HL-60/S4 treated with retinoic acid at 250 ng/mL for 4 days and 3 days (cell line): ENCODE measurements around the gene AGBL4.

Experiments
- in situ Hi-C: fragments of 300-500 bp; cut with MboI; formaldehyde crosslinking; loops from 2 replicates; pipeline ENCODE4 v1.7.0; 2022; ENCODE audit warnings: low sequenced_read_pairs

AGBL4 gene

GRCh38 chr1:48784301-48784700 is 1239.5 kb downstream of the AGBL4 start:
- in situ Hi-C loops, result no loop called here

- in situ Hi-C loops, result no loop called here
Measured at GRCh38 chr1:48777219-48777895, 1246.4 kb downstream of the AGBL4 start.

GRCh38 chr1:48776393-48777218 is 1247.1 kb downstream of the AGBL4 start, which contains the start of gene BEND5:
Gene BEND5, minus strand, starts transcription at chr1:48776891. Its CDS starts 60 bp downstream, at chr1:48776831.
- in situ Hi-C loops, result no loop called here

- in situ Hi-C loops, result no loop called here
Measured at GRCh38 chr1:48775831-48776392, 1247.8 kb downstream of the AGBL4 start.

GRCh38 chr1:48773133-48773532 is 1250.6 kb downstream of the AGBL4 start:
- in situ Hi-C loops, result no loop called here

- in situ Hi-C loops, result no loop called here
Measured at GRCh38 chr1:48772211-48772610, 1251.5 kb downstream of the AGBL4 start.

GRCh38 chr1:48771561-48771960 is 1252.2 kb downstream of the AGBL4 start:
- in situ Hi-C loops, result no loop called here

- in situ Hi-C loops, result no loop called here
Measured at GRCh38 chr1:48767975-48768510, 1255.7 kb downstream of the AGBL4 start.

GRCh38 chr1:48765335-48765734 is 1258.4 kb downstream of the AGBL4 start:
- in situ Hi-C loops, result no loop called here

GRCh38 chr1:48761986-48762385 is 1261.8 kb downstream of the AGBL4 start:
- in situ Hi-C loops, result no loop called here

- in situ Hi-C loops, result no loop called here
Measured at GRCh38 chr1:48761411-48761810, 1262.3 kb downstream of the AGBL4 start.

- in situ Hi-C loops, result no loop called here
Measured at GRCh38 chr1:48760857-48761256, 1262.9 kb downstream of the AGBL4 start.

GRCh38 chr1:48758976-48759375 is 1264.8 kb downstream of the AGBL4 start:
- in situ Hi-C loops, result no loop called here

GRCh38 chr1:48757363-48757762 is 1266.4 kb downstream of the AGBL4 start:
- in situ Hi-C loops, result no loop called here

- in situ Hi-C loops, result no loop called here
Measured at GRCh38 chr1:48756683-48757316, 1267.0 kb downstream of the AGBL4 start.

GRCh38 chr1:48753293-48753692 is 1270.5 kb downstream of the AGBL4 start:
- in situ Hi-C loops, result no loop called here

GRCh38 chr1:48750109-48750508 is 1273.6 kb downstream of the AGBL4 start:
- in situ Hi-C loops, result no loop called here

- in situ Hi-C loops, result no loop called here
Measured at GRCh38 chr1:48749068-48749467, 1274.7 kb downstream of the AGBL4 start.

GRCh38 chr1:48746906-48747305 is 1276.8 kb downstream of the AGBL4 start:
- in situ Hi-C loops, result no loop called here

GRCh38 chr1:48744032-48744431 is 1279.7 kb downstream of the AGBL4 start:
- in situ Hi-C loops, result no loop called here

- in situ Hi-C loops, result no loop called here
Measured at GRCh38 chr1:48743480-48743879, 1280.3 kb downstream of the AGBL4 start.
